Liver (tissue), 9 donors: ENCODE data around the gene TMEM63C. TPM values are rescaled to one million over a fixed set of nuclear protein-coding genes. Genes with fewer than 3 reads are reported as not detected.

Experiments
- DNase-seq: peaks from one replicate; pipeline ENCODE4 v3.0.0-alpha.2; 2017; ENCODE audit warnings: low spot score
- H3K27ac ChIP-seq, 2 donors: one replicate each; pipeline ENCODE4 v1.7.0; 2013; ENCODE audit warnings: inconsistent platforms in 2 of 2, low read length in 2 of 2, control low read depth in 1 of 2, low read depth in 1 of 2, mild to moderate bottlenecking in 1 of 2
- H3K27me3 ChIP-seq, 4 donors: one replicate each; pipeline versions ENCODE4 v1.6.1 to v1.7.0; 2013; ENCODE audit warnings: low read length in 3 of 4, inconsistent platforms in 1 of 4, mild to moderate bottlenecking in 1 of 4, moderate library complexity in 1 of 4; ENCODE audit not compliant: control insufficient read depth in 4 of 4, insufficient read depth in 4 of 4
- H3K36me3 ChIP-seq, 4 donors: one replicate each; pipeline versions ENCODE4 v1.6.1 to v1.7.0; 2013; ENCODE audit warnings: low read length in 3 of 4, mild to moderate bottlenecking in 3 of 4, low read depth in 1 of 4, moderate library complexity in 1 of 4; ENCODE audit not compliant: control insufficient read depth in 4 of 4, insufficient read depth in 3 of 4
- H3K4me1 ChIP-seq, 4 donors: one replicate each; pipeline versions ENCODE4 v1.6.1 to v1.7.0; 2013; ENCODE audit warnings: low read length in 3 of 4, mild to moderate bottlenecking in 3 of 4, moderate library complexity in 1 of 4; ENCODE audit not compliant: control insufficient read depth in 4 of 4, insufficient read depth in 4 of 4
- H3K4me3 ChIP-seq, 3 donors: one replicate each; pipeline versions ENCODE4 v1.6.1 to v1.7.0; 2013; ENCODE audit warnings: low read length in 3 of 3, control low read depth in 1 of 3, low read depth in 1 of 3, mild to moderate bottlenecking in 1 of 3
- H3K9ac ChIP-seq, 2 donors: one replicate each; pipeline ENCODE4 v1.7.0; 2013; ENCODE audit warnings: low read length in 2 of 2, mild to moderate bottlenecking in 2 of 2, moderate library complexity in 2 of 2, control low read depth in 1 of 2, low read depth in 1 of 2
- H3K9me3 ChIP-seq, 4 donors: one replicate each; pipeline versions ENCODE4 v1.6.1 to v1.7.0; 2013; ENCODE audit warnings: low read length in 3 of 4; ENCODE audit not compliant: control insufficient read depth in 4 of 4
- CTCF ChIP-seq: fragments of 150-350 bp; IDR thresholded peaks from 2 replicates; pipeline ENCODE4 v1.5.1; 2017; ENCODE audit warnings: improper control_type of control experiment, low read depth, low read length; ENCODE audit not compliant: missing input control
- EGR1 ChIP-seq, 2 donors: IDR thresholded peaks; 2 replicates each; pipeline ENCODE4 v1.6.1; 2016 to 2018; ENCODE audit warnings: antibody characterized with exemption in 2 of 2, low read depth in 2 of 2
- FOXA1 ChIP-seq: IDR thresholded peaks from 2 replicates; pipeline ENCODE4 v1.6.1; 2016; ENCODE audit warnings: antibody characterized with exemption
- FOXA2 ChIP-seq: IDR thresholded peaks from 2 replicates; pipeline ENCODE4 v1.6.1; 2016; ENCODE audit warnings: antibody characterized with exemption
- GABPA ChIP-seq, 2 donors: IDR thresholded peaks in 1 of 2; conservative IDR thresholded peaks in 1 of 2; 2 replicates each; pipeline ENCODE4 v1.6.1; 2016; ENCODE audit warnings: antibody characterized with exemption in 2 of 2, mild to moderate bottlenecking in 1 of 2, moderate library complexity in 1 of 2
- HNF4A ChIP-seq, 2 donors: conservative IDR thresholded peaks; 2 replicates each; pipeline ENCODE4 v1.6.1; 2016; ENCODE audit warnings: antibody characterized with exemption in 2 of 2, mild to moderate bottlenecking in 2 of 2
- HNF4G ChIP-seq: IDR thresholded peaks from 2 replicates; pipeline ENCODE4 v1.6.1; 2016; ENCODE audit warnings: antibody characterized with exemption
- NR2F2 ChIP-seq: IDR thresholded peaks from 2 replicates; pipeline ENCODE4 v1.6.1; 2016; ENCODE audit warnings: antibody characterized with exemption
- RAD21 ChIP-seq, 2 donors: IDR thresholded peaks; 2 replicates each; pipeline ENCODE4 v1.6.1; 2016; ENCODE audit warnings: antibody characterized with exemption in 2 of 2, mild to moderate bottlenecking in 2 of 2
- REST ChIP-seq: IDR thresholded peaks from 2 replicates; pipeline ENCODE4 v1.6.1; 2016; ENCODE audit warnings: antibody characterized with exemption, mild to moderate bottlenecking
- RXRA ChIP-seq, 2 donors: IDR thresholded peaks; 2 replicates each; pipeline ENCODE4 v1.6.1; 2017 to 2018; ENCODE audit warnings: antibody characterized with exemption in 2 of 2, mild to moderate bottlenecking in 1 of 2
- SP1 ChIP-seq: IDR thresholded peaks from 2 replicates; pipeline ENCODE4 v1.6.1; 2018; ENCODE audit warnings: antibody characterized with exemption, mild to moderate bottlenecking
- TAF1 ChIP-seq: conservative IDR thresholded peaks from 2 replicates; pipeline ENCODE4 v1.6.1; 2016; ENCODE audit warnings: antibody characterized with exemption, mild to moderate bottlenecking
- ZBTB33 ChIP-seq: IDR thresholded peaks from 2 replicates; pipeline ENCODE4 v1.6.1; 2016; ENCODE audit warnings: antibody characterized with exemption
- WGBS: extraction: QIAGEN DNeasy Blood & Tissue Kit; methylation state at CpG from one replicate; pipeline ENCODE4 v1.1.7; 2013; 5-methylcytosine and 5-hydroxymethylcytosine counted together
- polyA plus RNA-seq, 2 donors: library from polyadenylated mRNA; stranded (reverse) in 1 of 2; unstranded in 1 of 2; fragments of 200-250 nt in 1 of 2; fragments of >200 nt in 1 of 2; fragmentation: Nextera tagmentation in 1 of 2; extraction: Ambion mirVana in 1 of 2; gene quantifications; one replicate each; pipeline versions ENCODE4 v1.2.1 to v1.2.3, GENCODE V29; 2013 to 2015
- total RNA-seq, 2 donors: library from RNA; depleted of rRNA; stranded (reverse); fragments of >200 nt; gene quantifications; one replicate each; pipeline ENCODE4 v1.2.3, GENCODE V29; 2014
- donor health status: healthy.
- donor health status: healthy.
- donor health status: healthy.
- donor health status: healthy.
- donor health status: healthy.

The TMEM63C gene
- total and polyA plus RNA-seq, 4 donors, result 0.13 to 1.6 (median 0.25) TPM; not detected in 1

GRCh38 chr14:77275041-77275580, 93.5 kb downstream of the TMEM63C start (continued):
- TF ChIP-seq FOXA2, result no peak

- H3K4me3 ChIP-seq, result no peak overlapping the region
- no peak for DNase-seq
- WGBS, result 71% methylated on average over 8 of the region's 8 CpGs
- H3K9me3 ChIP-seq, result no peaks in the 10 kb centered on the region
- H3K36me3 ChIP-seq, result peaks cover 0 to 31% (median 8%) of the 10 kb centered on the region in 4 donors
- H3K27me3 ChIP-seq, result peaks cover 0 to 4% (median 2%) of the 10 kb centered on the region in 4 donors
- H3K27ac ChIP-seq, result no peak overlapping the region
- TF ChIP-seq REST, result no peak
- TF ChIP-seq RAD21 (IDR thresholded peaks at IDR 0.05), result no peak
- TF ChIP-seq GABPA (IDR thresholded peaks at IDR 0.05 in 1 of 2, conservative IDR thresholded peaks at IDR 0.05 in 1 of 2), result no peak
- TF ChIP-seq NR2F2, result no peak
- TF ChIP-seq RXRA (IDR thresholded peaks at IDR 0.05), result no peak
- no peak for TF ChIP-seq HNF4G
- peaks cover 0 to 2% (median 0%) of the 10 kb centered on the region in 4 donors for H3K4me1 ChIP-seq
- H3K9ac ChIP-seq, result no peak overlapping the region
Measured at GRCh38 chr14:77275601-77276017, 94.0 kb downstream of the TMEM63C start.

GRCh38 chr14:77276295-77276935, 94.8 kb downstream of the TMEM63C start:
- no peak overlapping the region for H3K9ac ChIP-seq
- no peak for TF ChIP-seq HNF4A (conservative IDR thresholded peaks at IDR 0.05)
- TF ChIP-seq FOXA1, result no peak
- no peak for TF ChIP-seq ZBTB33
- TF ChIP-seq HNF4G, result no peak
- no peak for TF ChIP-seq CTCF
- no peak for TF ChIP-seq RXRA (IDR thresholded peaks at IDR 0.05)
- no peak for TF ChIP-seq EGR1 (IDR thresholded peaks at IDR 0.05; ENCODE audit: low read depth in 2 of 2)
- no peak for TF ChIP-seq TAF1
- no peak for TF ChIP-seq NR2F2
- no peak for TF ChIP-seq SP1
- TF ChIP-seq REST, result no peak
- peaks cover 0 to under 1% (median 0%) of the 10 kb centered on the region in 4 donors for H3K27me3 ChIP-seq
- H3K4me1 ChIP-seq, result no peaks in the 10 kb centered on the region
- DNase-seq, result no peak
- H3K4me3 ChIP-seq, result no peak overlapping the region
- peaks cover 0 to 32% (median 8%) of the 10 kb centered on the region in 4 donors for H3K36me3 ChIP-seq
- WGBS, result 88% methylated on average over 15 of the region's 15 CpGs
- no peaks in the 10 kb centered on the region for H3K9me3 ChIP-seq
- no peak overlapping the region for H3K27ac ChIP-seq
